K562 (cell line): ENCODE measurements around the gene TCFL5. TPM values are rescaled to one million over a fixed set of nuclear protein-coding genes. Genes with fewer than 3 reads are reported as not detected.

Experiments used
- CBFA2T2 ChIP-seq: fragments of 450-650 bp; conservative IDR thresholded peaks from 2 replicates; pipeline ENCODE4 v1.6.1; 2017; ENCODE audit warnings: mild to moderate bottlenecking
- CBX8 ChIP-seq: fragments of 200-600 bp; sonication (generic); IDR thresholded peaks from 2 replicates; pipeline ENCODE4 v1.6.1; 2012; ENCODE audit warnings: borderline replicate concordance, mixed run types, low read depth, mild to moderate bottlenecking, moderate library complexity, mixed read lengths, low read length, control low read depth, inconsistent platforms; ENCODE audit not compliant: poor library complexity, severe bottlenecking; ENCODE audit errors: extremely low read depth
- CHD1 ChIP-seq: fragments of 200-600 bp; sonication (generic); IDR thresholded peaks from one replicate; pipeline ENCODE4 v1.6.1; 2012; ENCODE audit warnings: mild to moderate bottlenecking, moderate library complexity, low read length, inconsistent platforms
- ETV1 ChIP-seq: fragments of 450-650 bp; conservative IDR thresholded peaks from 2 replicates; pipeline ENCODE4 v1.6.1; 2016; ENCODE audit warnings: missing genetic modification characterization, control low read depth, low read depth, missing compliant biosample characterization
- LARP7 ChIP-seq: fragments of 450-650 bp; IDR thresholded peaks from 2 replicates; pipeline ENCODE4 v1.6.1; 2016
- MAFF ChIP-seq: IDR thresholded peaks from 2 replicates; pipeline ENCODE4 v1.6.1; 2012; ENCODE audit warnings: low read length, improper control_type of control experiment
- MAZ ChIP-seq, 2 experiments: fragments of 450-650 bp in 1 of 2; sonication (generic) in 1 of 2; formaldehyde crosslinking; IDR thresholded peaks in 1 of 2; conservative IDR thresholded peaks in 1 of 2; 2 replicates each; pipeline versions ENCODE4 v1.4.0 to v1.5.0; 2020; ENCODE audit warnings: mild to moderate bottlenecking in 1 of 2, missing genetic modification reagents in 1 of 2
- MCM2 ChIP-seq: fragments of 450-650 bp; IDR thresholded peaks from 2 replicates; pipeline ENCODE4 v1.6.1; 2017; ENCODE audit warnings: low read depth, mild to moderate bottlenecking
- NCOR1 ChIP-seq: fragments of 450-650 bp; IDR thresholded peaks from 2 replicates; pipeline ENCODE4 v1.6.1; 2016; ENCODE audit warnings: mild to moderate bottlenecking, moderate library complexity
- RBFOX2 ChIP-seq: fragments of 200-400 bp; formaldehyde crosslinking; IDR thresholded peaks from 2 replicates; pipeline ENCODE4 v1.6.1; 2017; ENCODE audit warnings: low read depth, mild to moderate bottlenecking, low read length, moderate library complexity
- RBM25 ChIP-seq: fragments of 200-400 bp; formaldehyde crosslinking; IDR thresholded peaks from 2 replicates; pipeline ENCODE4 v1.6.1; 2018; ENCODE audit warnings: low read length, low read depth, moderate library complexity; ENCODE audit not compliant: severe bottlenecking
- SFPQ ChIP-seq: fragments of 200-400 bp; formaldehyde crosslinking; IDR thresholded peaks from 2 replicates; pipeline ENCODE4 v1.6.1; 2017; ENCODE audit warnings: mild to moderate bottlenecking, low read depth, low read length, moderate library complexity
- SMAD1 ChIP-seq: fragments of 150-350 bp; IDR thresholded peaks from 2 replicates; pipeline ENCODE4 v1.6.1; 2014; ENCODE audit warnings: low read length, low read depth; ENCODE audit not compliant: partially characterized antibody
- SMC3 ChIP-seq: conservative IDR thresholded peaks from 2 replicates; pipeline ENCODE4 v1.6.1; 2011; ENCODE audit warnings: low read depth, low read length, improper control_type of control experiment; ENCODE audit not compliant: insufficient read depth
- TCFL5 ChIP-seq: fragments of 250-450 bp; sonication (Bioruptor Pico); conservative IDR thresholded peaks from 2 replicates; pipeline ENCODE4 v1.6.1; 2021; ENCODE audit warnings: mild to moderate bottlenecking, moderate library complexity, matching md5 sums
- ZNF41 ChIP-seq: fragments of 250-450 bp; sonication (Bioruptor Pico); conservative IDR thresholded peaks from 2 replicates; pipeline ENCODE4 v1.4.0; 2020; ENCODE audit warnings: mild to moderate bottlenecking
- polyA plus RNA-seq, 8 experiments: library from polyadenylated mRNA; depleted of rRNA in 4 of 8; stranded (reverse) in 5 of 8; unstranded in 3 of 8; fragments of >200 nt; fragmentation: Nextera tagmentation in 2 of 8; fragmentation: Illumina TruSeq in 1 of 8; extraction: Ambion mirVana in 2 of 8; extraction: Trizol in 1 of 8; gene quantifications; 2 replicates each; pipeline versions ENCODE4 v1.2.1 to v1.2.3, GENCODE V29; 2011 to 2014; ENCODE audit warnings: inconsistent platforms in 1 of 8, missing spikeins in 1 of 8
- total RNA-seq, 7 experiments: library from RNA; depleted of rRNA in 6 of 7; stranded (reverse); fragments of >200 nt in 6 of 7; fragmentation: Illumina TruSeq in 2 of 7; extraction: Trizol in 2 of 7; gene quantifications; 2 replicates each; pipeline versions ENCODE4 v1.2.1 to v1.2.3, GENCODE V29; 2011 to 2021; ENCODE audit warnings: low replicate concordance in 1 of 7
- TF ChIP-seq, protein P1 (sequence below): fragments of 250-450 bp; sonication (Bioruptor Pico); IDR thresholded peaks from 2 replicates; pipeline ENCODE4 v1.8.0; 2021; ENCODE audit warnings: borderline replicate concordance, mild to moderate bottlenecking, moderate library complexity; ENCODE audit not compliant: poor library complexity, severe bottlenecking
- TF ChIP-seq, protein P2 (sequence below): fragments of 450-650 bp; IDR thresholded peaks from 2 replicates; pipeline ENCODE4 v1.7.1; 2018; ENCODE audit warnings: mild to moderate bottlenecking, low read depth; ENCODE audit not compliant: partially characterized antibody
- TF ChIP-seq, protein P3 (sequence below), 2 experiments: fragments of 200-800 bp in 1 of 2; sonication (Bioruptor generic) in 1 of 2; sonication (generic) in 1 of 2; formaldehyde crosslinking in 1 of 2; IDR thresholded peaks in 1 of 2; conservative IDR thresholded peaks in 1 of 2; 2 replicates each; pipeline versions ENCODE4 v1.5.0 to v1.6.1; 2016 to 2020; ENCODE audit warnings: missing compliant biosample characterization in 1 of 2, missing genetic modification characterization in 1 of 2, missing genetic modification reagents in 1 of 2

TCFL5 gene
- total and polyA plus RNA-seq, 9 of the 15 experiments (the other 6 are each of a cell fraction or from before 2014, with no cell fraction given), result 1.00 to 12.6 (median 9.1) TPM

GRCh38 chr20:62791301-62792181 is 70.1 kb downstream of the TCFL5 start (continued):
- TF ChIP-seq, protein P1, sequence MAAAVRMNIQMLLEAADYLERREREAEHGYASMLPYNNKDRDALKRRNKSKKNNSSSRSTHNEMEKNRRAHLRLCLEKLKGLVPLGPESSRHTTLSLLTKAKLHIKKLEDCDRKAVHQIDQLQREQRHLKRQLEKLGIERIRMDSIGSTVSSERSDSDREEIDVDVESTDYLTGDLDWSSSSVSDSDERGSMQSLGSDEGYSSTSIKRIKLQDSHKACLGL (CRISPR knock-in tag), result no peak
- TF ChIP-seq CHD1, result no peak
- peak; percentile 76 for TF ChIP-seq ETV1 (tag)
- TF ChIP-seq SFPQ, result no peak
- no peak for TF ChIP-seq NCOR1
- no peak for TF ChIP-seq SMAD1
- no peak for TF ChIP-seq CBFA2T2
- no peak for TF ChIP-seq CBX8
- TF ChIP-seq MCM2, result no peak
- no peak for TF ChIP-seq LARP7
- TF ChIP-seq RBFOX2, result 0 out of 2 replicates have a peak, but pooled peaks have one; percentile 25
- TF ChIP-seq SMC3, result peak; percentile 78; the same call in 1 of the 2 replicates
- TF ChIP-seq MAFF, result no peak
- TF ChIP-seq, protein P2, sequence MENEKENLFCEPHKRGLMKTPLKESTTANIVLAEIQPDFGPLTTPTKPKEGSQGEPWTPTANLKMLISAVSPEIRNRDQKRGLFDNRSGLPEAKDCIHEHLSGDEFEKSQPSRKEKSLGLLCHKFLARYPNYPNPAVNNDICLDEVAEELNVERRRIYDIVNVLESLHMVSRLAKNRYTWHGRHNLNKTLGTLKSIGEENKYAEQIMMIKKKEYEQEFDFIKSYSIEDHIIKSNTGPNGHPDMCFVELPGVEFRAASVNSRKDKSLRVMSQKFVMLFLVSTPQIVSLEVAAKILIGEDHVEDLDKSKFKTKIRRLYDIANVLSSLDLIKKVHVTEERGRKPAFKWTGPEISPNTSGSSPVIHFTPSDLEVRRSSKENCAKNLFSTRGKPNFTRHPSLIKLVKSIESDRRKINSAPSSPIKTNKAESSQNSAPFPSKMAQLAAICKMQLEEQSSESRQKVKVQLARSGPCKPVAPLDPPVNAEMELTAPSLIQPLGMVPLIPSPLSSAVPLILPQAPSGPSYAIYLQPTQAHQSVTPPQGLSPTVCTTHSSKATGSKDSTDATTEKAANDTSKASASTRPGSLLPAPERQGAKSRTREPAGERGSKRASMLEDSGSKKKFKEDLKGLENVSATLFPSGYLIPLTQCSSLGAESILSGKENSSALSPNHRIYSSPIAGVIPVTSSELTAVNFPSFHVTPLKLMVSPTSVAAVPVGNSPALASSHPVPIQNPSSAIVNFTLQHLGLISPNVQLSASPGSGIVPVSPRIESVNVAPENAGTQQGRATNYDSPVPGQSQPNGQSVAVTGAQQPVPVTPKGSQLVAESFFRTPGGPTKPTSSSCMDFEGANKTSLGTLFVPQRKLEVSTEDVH, result no peak
- TF ChIP-seq MAZ (CRISPR knock-in tag; conservative IDR thresholded peaks at IDR 0.05 in 1 of 2, IDR thresholded peaks at IDR 0.05 in 1 of 2), result peak in 1 of 2 experiments; percentile 56; a peak in 2 of 4 replicates
- no peak for TF ChIP-seq TCFL5 (CRISPR knock-in tag)
- TF ChIP-seq RBM25, result no peak
- TF ChIP-seq, protein P3, sequence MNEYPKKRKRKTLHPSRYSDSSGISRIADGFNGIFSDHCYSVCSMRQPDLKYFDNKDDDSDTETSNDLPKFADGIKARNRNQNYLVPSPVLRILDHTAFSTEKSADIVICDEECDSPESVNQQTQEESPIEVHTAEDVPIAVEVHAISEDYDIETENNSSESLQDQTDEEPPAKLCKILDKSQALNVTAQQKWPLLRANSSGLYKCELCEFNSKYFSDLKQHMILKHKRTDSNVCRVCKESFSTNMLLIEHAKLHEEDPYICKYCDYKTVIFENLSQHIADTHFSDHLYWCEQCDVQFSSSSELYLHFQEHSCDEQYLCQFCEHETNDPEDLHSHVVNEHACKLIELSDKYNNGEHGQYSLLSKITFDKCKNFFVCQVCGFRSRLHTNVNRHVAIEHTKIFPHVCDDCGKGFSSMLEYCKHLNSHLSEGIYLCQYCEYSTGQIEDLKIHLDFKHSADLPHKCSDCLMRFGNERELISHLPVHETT (CRISPR knock-in tag; conservative IDR thresholded peaks at IDR 0.05 in 1 of 2, IDR thresholded peaks at IDR 0.05 in 1 of 2), result no peak
- TF ChIP-seq ZNF41, result no peak
